ELR (cell line): ENCODE results near the gene PARP9.
"Not testable (repeated sequence)": the region's sequence is repeated elsewhere in the genome, so short reads cannot be mapped to it uniquely, and the experiment has no call there.

Experiments used
- DNase-seq: peaks from one replicate; pipeline ENCODE4 v3.0.0-alpha.2; 2015; ENCODE audit warnings: low read depth

The PARP9 gene

GRCh38 chr3:122576174-122576940, 12.3 kb upstream of the PARP9 start:
- no peak for DNase-seq

GRCh38 chr3:122572940-122573412, 8.9 kb upstream of the PARP9 start:
- DNase-seq, result peak; percentile 63

DNA sequence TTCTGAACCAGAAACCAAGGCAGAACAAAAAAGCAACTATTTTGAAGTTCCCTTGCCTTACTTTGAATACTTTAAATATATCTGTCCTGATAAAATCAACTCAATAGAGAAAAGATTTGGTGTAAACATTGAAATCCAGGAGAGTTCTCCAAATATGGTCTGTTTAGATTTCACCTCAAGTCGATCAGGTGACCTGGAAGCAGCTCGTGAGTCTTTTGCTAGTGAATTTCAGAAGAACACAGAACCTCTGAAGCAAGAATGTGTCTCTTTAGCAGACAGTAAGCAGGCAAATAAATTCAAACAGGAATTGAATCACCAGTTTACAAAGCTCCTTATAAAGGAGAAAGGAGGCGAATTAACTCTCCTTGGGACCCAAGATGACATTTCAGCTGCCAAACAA, 4.7 kb upstream of the PARP9 start:
- no peak for DNase-seq

GRCh38 chr3:122568131-122568530, 4.0 kb upstream of the PARP9 start:
- DNase-seq, result not testable (repeated sequence)

DNA sequence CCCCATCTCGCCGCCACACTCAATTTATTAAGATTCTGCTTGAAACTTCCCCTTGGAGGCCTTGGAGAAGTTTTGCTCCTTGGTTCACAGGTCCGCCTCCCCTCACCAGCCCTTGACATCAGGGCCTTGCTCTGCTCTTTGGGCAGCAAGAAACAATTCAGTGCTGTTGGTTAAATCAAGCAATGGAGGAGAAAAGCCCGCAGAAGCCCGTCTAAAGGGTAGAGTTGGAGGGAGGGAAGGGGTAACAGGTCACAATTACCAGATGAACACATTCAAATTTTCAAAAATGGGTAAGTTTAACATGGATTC, 429 bp downstream of the PARP9 start:
- peak; percentile 34 for DNase-seq

GRCh38 chr3:122562923-122563716, 980 bp downstream of the PARP9 start:
- no peak for DNase-seq

DNA sequence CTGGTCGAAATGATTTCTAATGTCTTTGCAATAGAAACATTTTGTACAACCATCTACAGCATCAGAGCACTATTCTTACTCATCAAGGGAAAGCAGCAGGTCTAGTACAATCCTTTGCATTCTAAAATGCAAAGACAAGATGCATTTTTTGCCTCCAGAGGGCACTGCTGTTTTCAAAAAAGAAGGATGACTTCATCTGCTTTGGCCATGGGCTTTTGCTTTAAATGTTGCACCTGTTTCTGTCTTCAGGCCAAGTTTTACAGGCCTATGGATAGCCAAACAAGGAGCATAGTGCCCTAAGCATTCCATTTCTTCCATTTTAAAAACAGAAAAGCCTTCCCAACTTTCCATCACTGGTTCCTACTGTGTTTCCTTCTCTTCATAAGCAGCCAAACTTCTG, 3.4 kb downstream of the PARP9 start:
- peak; percentile 77 for DNase-seq

- DNase-seq, result no peak
These were observed 4.2 kb downstream of the PARP9 start for GRCh38 chr3:122559906-122560305.

DNA sequence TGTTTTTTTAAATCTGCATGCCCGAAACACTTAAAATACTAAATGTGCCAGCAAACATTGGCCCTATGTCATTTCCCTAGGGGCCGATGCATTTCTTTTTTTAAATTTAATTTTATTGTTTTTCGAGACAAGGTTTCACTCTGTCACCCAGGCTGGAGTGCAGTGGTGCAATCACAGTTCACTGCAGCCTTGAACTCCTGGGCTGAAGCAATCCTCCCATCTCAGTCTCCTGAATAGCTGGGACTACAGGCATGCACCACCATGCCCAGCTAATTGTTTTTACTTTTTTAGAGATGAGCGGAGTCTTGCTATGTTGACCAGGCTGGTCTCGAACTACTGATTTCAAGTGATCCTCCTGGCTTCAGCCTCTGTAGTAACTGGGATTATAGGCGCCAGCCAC, 5.5 kb downstream of the PARP9 start:
- DNase-seq, result no peak

GRCh38 chr3:122557356-122557755, 6.7 kb downstream of the PARP9 start:
- no peak for DNase-seq

DNA sequence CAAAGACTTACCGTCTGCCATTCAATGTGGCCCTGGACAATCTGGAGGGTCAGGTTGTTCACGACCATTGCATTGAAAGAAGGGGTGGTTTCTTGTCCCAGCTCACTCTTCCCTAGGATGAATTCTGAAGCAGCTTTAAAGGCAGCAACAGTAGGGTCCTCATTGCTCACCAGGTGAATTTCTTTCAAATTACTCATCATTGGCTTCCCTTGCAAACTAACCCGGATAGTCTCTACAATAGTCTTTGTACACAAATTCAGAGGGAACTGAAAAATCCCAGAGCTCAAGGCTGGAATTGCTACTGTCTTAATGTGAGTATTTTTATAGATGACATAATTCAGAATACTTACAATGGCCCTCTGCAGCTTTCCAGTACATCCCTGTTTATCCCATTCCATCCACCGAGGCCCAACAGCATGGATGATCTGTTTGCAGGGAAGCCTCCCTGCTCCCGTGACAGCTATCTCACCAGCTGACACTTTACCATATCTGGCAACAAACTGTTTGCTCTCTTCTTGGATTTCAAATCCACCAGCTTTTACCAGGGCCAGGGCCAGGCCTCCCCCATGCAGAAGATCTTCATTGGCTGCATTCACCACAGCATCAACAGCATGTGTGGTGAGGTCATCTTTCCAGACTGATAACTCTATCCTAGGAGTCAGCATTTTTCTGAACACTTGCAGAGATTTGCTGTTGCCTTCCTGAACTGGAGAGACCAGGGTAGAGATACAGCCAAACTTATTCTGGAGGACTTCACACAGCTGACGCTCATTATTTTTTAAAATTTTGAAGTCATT, 8.6 kb downstream of the PARP9 start:
- DNase-seq, result peak; percentile 68

DNA sequence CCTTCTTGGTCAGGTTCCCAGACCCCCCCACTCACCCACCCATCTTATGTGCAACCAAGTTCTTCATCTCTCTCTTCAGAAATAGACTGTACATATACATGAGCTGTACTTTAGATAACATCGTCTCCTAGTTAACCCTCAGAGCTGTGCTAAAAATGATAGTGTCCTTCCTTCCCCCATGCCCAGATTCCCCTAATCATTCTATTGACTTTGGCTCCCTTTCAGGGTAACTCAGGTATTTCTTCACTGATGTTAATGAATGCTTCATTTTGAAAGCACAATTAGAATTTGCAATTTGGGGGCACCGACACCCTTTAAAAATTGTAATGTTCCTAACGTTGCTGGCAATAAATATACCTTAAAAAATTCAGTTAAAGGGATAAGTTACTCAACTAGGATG, 10.9 kb downstream of the PARP9 start:
- no peak for DNase-seq

- no peak for DNase-seq
These were observed 15.5 kb downstream of the PARP9 start for GRCh38 chr3:122548619-122549018.

DNA sequence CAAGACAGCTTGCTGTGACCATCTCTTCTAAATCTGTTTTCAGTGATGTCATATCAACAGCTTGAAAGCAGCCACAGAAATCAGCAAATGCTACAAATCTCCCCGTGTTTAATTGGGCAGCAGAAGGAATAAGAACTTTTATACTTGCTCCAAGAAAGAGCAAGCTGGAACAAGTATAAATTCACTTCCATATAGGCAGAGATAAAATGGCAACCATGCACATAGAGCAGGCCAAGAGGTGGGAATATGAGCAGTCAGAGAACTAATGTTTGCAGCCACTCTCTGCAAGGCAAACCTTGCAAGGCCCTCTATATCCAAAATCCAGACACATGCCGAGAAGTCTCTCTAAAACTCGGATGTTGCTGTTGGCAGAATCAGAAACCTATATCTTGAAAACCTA, 16.0 kb downstream of the PARP9 start:
- no peak for DNase-seq

- DNase-seq, result no peak
These were observed 17.9 kb downstream of the PARP9 start for GRCh38 chr3:122546151-122546550.

DNA sequence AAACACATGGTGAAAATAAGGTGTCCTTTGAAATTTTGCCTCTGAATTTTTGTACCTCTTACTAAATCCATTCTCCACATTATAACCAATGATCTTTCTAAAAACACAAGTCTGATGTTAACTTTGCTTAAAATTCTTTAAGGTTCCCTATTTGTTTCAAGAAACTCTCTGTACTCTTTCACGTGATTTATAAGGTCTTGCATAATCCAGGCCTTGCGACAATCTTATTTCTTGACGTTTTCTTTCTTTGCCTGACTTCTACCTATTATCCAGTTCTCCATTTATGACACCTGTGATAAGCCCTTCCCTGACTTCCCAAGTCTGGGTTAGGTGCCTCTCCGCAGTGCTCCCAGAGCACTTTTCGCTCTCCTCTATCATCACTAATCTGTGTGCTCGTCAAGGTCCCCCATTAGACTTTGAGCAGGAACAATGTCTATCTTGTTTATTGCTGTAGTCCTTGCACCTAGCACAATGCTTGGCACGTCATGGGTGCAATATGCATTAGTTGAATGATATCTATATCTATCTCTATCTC, 25.1 kb downstream of the PARP9 start:
- no peak for DNase-seq

DNA sequence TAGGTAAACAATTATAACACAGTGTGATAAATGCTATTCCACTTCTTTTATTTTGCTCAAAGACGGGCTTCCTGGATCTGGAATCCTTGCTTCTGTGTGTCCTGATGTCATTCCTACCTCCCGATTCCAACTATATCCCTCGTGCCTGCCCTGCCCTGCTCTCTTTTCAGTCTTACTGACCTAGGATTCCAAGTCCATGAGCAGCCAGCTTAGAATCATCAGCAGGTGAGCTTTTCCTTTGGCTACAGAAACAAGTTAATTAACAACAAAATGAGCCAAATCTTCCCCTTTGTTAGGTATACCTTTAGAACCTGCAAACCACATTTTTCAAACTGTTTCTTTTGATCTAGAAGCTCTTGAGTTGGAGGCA, 27.5 kb downstream of the PARP9 start:
- no peak for DNase-seq

GRCh38 chr3:122535964-122536631, 28.0 kb downstream of the PARP9 start:
- DNase-seq, result no peak

GRCh38 chr3:122533931-122534334, 30.2 kb downstream of the PARP9 start:
- DNase-seq, result peak; percentile 96

GRCh38 chr3:122533480-122533879, 30.6 kb downstream of the PARP9 start:
- DNase-seq, result peak; percentile 13

GRCh38 chr3:122530164-122530563, 33.9 kb downstream of the PARP9 start:
- DNase-seq, result no peak

DNA sequence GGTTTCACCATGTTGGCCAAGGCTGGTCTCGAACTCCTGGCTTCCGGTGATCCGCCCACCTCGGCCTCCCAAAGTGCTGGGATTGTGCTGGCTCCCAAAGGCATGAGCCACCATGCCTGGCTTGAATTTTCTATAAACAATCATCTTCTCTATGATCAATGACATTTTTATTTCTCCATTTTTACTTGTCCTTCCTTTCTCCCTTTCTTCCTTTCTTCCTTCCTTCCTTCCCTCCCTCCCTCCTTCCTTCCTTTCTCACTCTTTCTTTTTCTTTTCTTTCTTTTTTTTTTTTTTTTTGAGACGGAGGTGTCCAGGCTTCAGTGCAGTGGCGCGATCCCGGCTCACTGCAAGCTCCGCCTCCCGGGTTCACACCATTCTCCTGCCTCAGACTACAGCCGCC, 40.8 kb downstream of the PARP9 start:
- DNase-seq, result no peak
